Thoracic aorta (tissue), 2 donors: Measurements from ENCODE around the gene KIRREL1. TPM values are rescaled to one million over a fixed set of nuclear protein-coding genes. Genes with fewer than 3 reads are reported as not detected.

Experiments
- ATAC-seq: fragments of 150-250 bp; one replicate; pipeline ENCODE4 v1.8.0; 2017; ENCODE audit warnings: low read depth; ENCODE audit not compliant: insufficient number of reproducible peaks, low FRiP score
- DNase-seq: peaks from one replicate; pipeline ENCODE4 v3.0.0-alpha.2; 2020; ENCODE audit warnings: low spot score
- H3K27ac ChIP-seq, 2 donors: fragments of 200-600 bp; sonication (generic); 1 replicate in 1 of 2; 2 replicates in 1 of 2; pipeline ENCODE4 v1.5.1; 2016; ENCODE audit warnings: mild to moderate bottlenecking in 2 of 2, moderate library complexity in 2 of 2
- H3K27me3 ChIP-seq: fragments of 200-600 bp; sonication (generic); replicated peaks from 2 replicates; pipeline ENCODE4 v1.6.0; 2016; ENCODE audit warnings: mild to moderate bottlenecking; ENCODE audit not compliant: insufficient read depth
- H3K36me3 ChIP-seq: fragments of 200-600 bp; sonication (generic); one replicate; pipeline ENCODE4 v1.5.1; 2016
- H3K4me1 ChIP-seq, 2 donors: fragments of 200-600 bp; sonication (generic); 1 replicate in 1 of 2; 2 replicates in 1 of 2; pipeline versions ENCODE4 v1.5.1 to v1.6.0; 2016; ENCODE audit warnings: low read depth in 2 of 2, mild to moderate bottlenecking in 1 of 2; ENCODE audit not compliant: control insufficient read depth in 1 of 2
- H3K4me3 ChIP-seq: fragments of 200-600 bp; sonication (generic); 2 replicates; pipeline ENCODE4 v1.5.1; 2016; ENCODE audit warnings: mild to moderate bottlenecking
- H3K9me3 ChIP-seq: fragments of 200-600 bp; sonication (generic); 2 replicates; pipeline ENCODE4 v1.5.1; 2016
- CTCF ChIP-seq: fragments of 200-600 bp; sonication (generic); IDR thresholded peaks from one replicate; pipeline ENCODE4 v1.5.1; 2019; ENCODE audit warnings: antibody characterized with exemption
- total RNA-seq, 2 donors: library from RNA; depleted of rRNA; stranded (reverse); fragments of >200 nt; gene quantifications; one replicate each; pipeline versions ENCODE4 v1.1.0 to v1.2.3, GENCODE V29; 2016

The KIRREL1 gene
- total RNA-seq, 2 donors from 2014 or later, result 111 to 136 TPM

- Histone ChIP-seq H3K36me3 (no peaks in the 10 kb centered on the region), H3K27ac (no peak overlapping the region), H3K4me1 (peaks cover 8 to 18% of the 10 kb centered on the region in 2 donors), H3K27me3 (no peaks in the 10 kb centered on the region), H3K4me3 (no peak overlapping the region), H3K9me3 (no peaks in the 10 kb centered on the region)
- DNase-seq, result no peak
- no peak for ATAC-seq
- TF ChIP-seq CTCF, result no peak
These were observed 21.7 kb upstream of the KIRREL1 start for GRCh38 chr1:157971769-157972168.

GRCh38 chr1:157975228-157975950 lies 18.1 kb upstream of the KIRREL1 start:
- H3K27ac ChIP-seq, result no peak overlapping the region
- peaks cover 0 to 6% of the 10 kb centered on the region in 2 donors for H3K4me1 ChIP-seq
- ATAC-seq (no peak), DNase-seq (no peak)
- no peak overlapping the region for H3K4me3 ChIP-seq
- no peaks in the 10 kb centered on the region for H3K36me3 ChIP-seq
- no peak for TF ChIP-seq CTCF
- no peaks in the 10 kb centered on the region for H3K9me3 ChIP-seq
- H3K27me3 ChIP-seq, result peaks cover 8% of the 10 kb centered on the region

- Histone ChIP-seq H3K27ac (no peak overlapping the region), H3K36me3 (no peaks in the 10 kb centered on the region), H3K4me1 (peaks cover 0 to 6% of the 10 kb centered on the region in 2 donors), H3K9me3 (no peaks in the 10 kb centered on the region), H3K27me3 (peaks cover 8% of the 10 kb centered on the region), H3K4me3 (no peak overlapping the region)
- ATAC-seq, result no peak
- no peak for DNase-seq
- no peak for TF ChIP-seq CTCF
These were observed 16.6 kb upstream of the KIRREL1 start for GRCh38 chr1:157976888-157977287.

GRCh38 chr1:157978586-157979403 lies 14.7 kb upstream of the KIRREL1 start:
- DNase-seq (no peak), ATAC-seq (no peak)
- H3K36me3 ChIP-seq, result no peaks in the 10 kb centered on the region
- H3K27me3 ChIP-seq, result peaks cover 8% of the 10 kb centered on the region
- H3K4me3 ChIP-seq, result peak overlapping the region; percentile 34
- H3K27ac ChIP-seq, result no peak overlapping the region
- no peak for TF ChIP-seq CTCF
- H3K9me3 ChIP-seq, result no peaks in the 10 kb centered on the region
- peaks cover 0 to 6% of the 10 kb centered on the region in 2 donors for H3K4me1 ChIP-seq

GRCh38 chr1:157982136-157982535 lies 11.3 kb upstream of the KIRREL1 start:
- no peak for ATAC-seq
- H3K36me3 ChIP-seq, result no peaks in the 10 kb centered on the region
- peaks cover 0 to 6% of the 10 kb centered on the region in 2 donors for H3K4me1 ChIP-seq
- DNase-seq, result no peak
- peaks cover 8% of the 10 kb centered on the region for H3K27me3 ChIP-seq
- H3K27ac ChIP-seq, result no peak overlapping the region
- no peaks in the 10 kb centered on the region for H3K9me3 ChIP-seq
- no peak for TF ChIP-seq CTCF
- no peak overlapping the region for H3K4me3 ChIP-seq
